HG03159 (cell line): ENCODE results near the gene JCHAIN.
A peak's percentile ranks its signal among the peaks of the same experiment; 100 is the strongest.
"Not testable (repeated sequence)": the region's sequence is repeated elsewhere in the genome, so short reads cannot be mapped to it uniquely, and the experiment has no call there.

Source experiments
- ATAC-seq: cut with Tn5 transposase; IDR thresholded peaks from one replicate; pipeline ENCODE4 v1.9.1; 2021; ENCODE audit warnings: mild to moderate bottlenecking, moderate library complexity; ENCODE audit not compliant: unreplicated experiment

Gene JCHAIN

GRCh38 chr4:70650741-70651140 lies 15.6 kb downstream of the JCHAIN start:
- ATAC-seq = not testable (repeated sequence)

GRCh38 chr4:70640192-70640591 lies 26.1 kb downstream of the JCHAIN start:
- ATAC-seq = no peak

GRCh38 chr4:70637239-70637913 lies 28.9 kb downstream of the JCHAIN start:
- ATAC-seq = peak; percentile 76

GRCh38 chr4:70634482-70634881 lies 31.8 kb downstream of the JCHAIN start:
- ATAC-seq = no peak

GRCh38 chr4:70632028-70632427 lies 34.3 kb downstream of the JCHAIN start:
- ATAC-seq = no peak

GRCh38 chr4:70630162-70630561 lies 36.1 kb downstream of the JCHAIN start:
- ATAC-seq = no peak

GRCh38 chr4:70629469-70630090 lies 36.7 kb downstream of the JCHAIN start:
- peak; percentile 76 for ATAC-seq

GRCh38 chr4:70628444-70628843 lies 37.9 kb downstream of the JCHAIN start, which contains the start of gene ENAM:
ENAM (plus strand) TSS chr4:70628744; CDS start chr4:70629501, 757 bp downstream.
- ATAC-seq = no peak

- no peak for ATAC-seq
Observed at GRCh38 chr4:70627620-70628019, 38.7 kb downstream of the JCHAIN start.

- ATAC-seq = no peak
Observed at GRCh38 chr4:70624226-70624793, 42.0 kb downstream of the JCHAIN start.

- no peak for ATAC-seq
Observed at GRCh38 chr4:70623323-70623722, 43.0 kb downstream of the JCHAIN start.

- no peak for ATAC-seq
Observed at GRCh38 chr4:70619778-70620177, 46.5 kb downstream of the JCHAIN start.

GRCh38 chr4:70619288-70619687 lies 47.0 kb downstream of the JCHAIN start:
- ATAC-seq = no peak

GRCh38 chr4:70614184-70614555 lies 52.1 kb downstream of the JCHAIN start:
- no peak for ATAC-seq

GRCh38 chr4:70613306-70614183 lies 52.8 kb downstream of the JCHAIN start:
- ATAC-seq = peak; percentile 68

- no peak for ATAC-seq
Observed at GRCh38 chr4:70608324-70608723, 58.0 kb downstream of the JCHAIN start.

- ATAC-seq = no peak
Observed at GRCh38 chr4:70607334-70607853, 58.9 kb downstream of the JCHAIN start.

- ATAC-seq = no peak
Observed at GRCh38 chr4:70606459-70606858, 59.8 kb downstream of the JCHAIN start.
